Stimulated activated CD8-positive, alpha-beta memory T cell treated with anti-CD3 and anti-CD28 coated beads, Interleukin-15, amount 100 ng/mL, for 24 hours (primary cell): Measurements from ENCODE around the gene RHOB.
"Not testable (repeated sequence)": the region's sequence is repeated elsewhere in the genome, so short reads cannot be mapped to it uniquely, and the experiment has no call there.

Source experiments
- DNase-seq: peaks from one replicate; pipeline ENCODE4 v3.0.0-alpha.2; 2020; ENCODE audit warnings: low read depth

RHOB gene

DNA sequence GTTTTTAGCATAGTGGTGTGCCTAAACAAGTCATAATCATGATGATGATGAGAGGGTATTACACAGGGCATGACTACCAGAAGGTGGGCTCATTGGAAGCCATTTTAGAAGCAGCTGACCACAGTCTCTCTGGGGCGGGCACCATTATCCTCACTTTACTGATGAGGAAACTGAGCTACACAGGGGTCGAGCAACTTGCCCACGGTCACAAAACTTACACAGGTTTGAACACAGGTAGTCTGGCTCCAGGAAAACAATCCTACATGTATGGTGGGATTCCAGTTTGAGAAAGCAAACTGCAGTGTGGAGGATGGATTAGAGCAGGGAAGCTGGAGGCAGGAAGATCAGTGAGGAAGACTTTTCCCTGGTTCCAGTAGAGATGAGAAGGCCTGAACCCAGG lies 6.2 kb downstream of the RHOB start:
- DNase-seq, result no peak

GRCh38 chr2:20454036-20454981 lies 7.4 kb downstream of the RHOB start:
- DNase-seq, result no peak

- no peak for DNase-seq
Observed at GRCh38 chr2:20455076-20455587, 8.3 kb downstream of the RHOB start.

DNA sequence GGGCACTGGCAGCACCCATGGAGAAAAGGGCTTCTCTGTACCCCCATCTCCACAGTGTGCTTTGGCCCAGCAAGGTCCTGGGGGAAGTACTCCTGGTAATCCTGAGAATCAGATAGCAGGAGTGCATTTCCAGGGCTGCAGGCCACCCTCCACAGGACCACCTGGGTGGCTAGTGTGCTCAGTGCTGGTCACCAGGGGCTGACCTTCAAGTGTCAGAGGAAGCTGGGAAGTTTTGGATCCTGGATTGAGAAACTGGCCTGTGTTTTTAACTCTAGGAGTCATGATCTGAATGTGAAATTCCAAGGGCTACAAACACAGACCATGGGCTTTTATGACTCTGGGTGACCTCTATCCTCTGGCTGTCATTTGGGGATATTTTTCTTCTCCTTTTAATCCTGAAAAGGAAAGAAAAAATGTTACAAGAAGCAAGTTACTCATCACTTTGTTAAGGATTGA lies 9.3 kb downstream of the RHOB start:
- DNase-seq, result no peak

GRCh38 chr2:20456636-20457426 lies 10.0 kb downstream of the RHOB start:
- no peak for DNase-seq

DNA sequence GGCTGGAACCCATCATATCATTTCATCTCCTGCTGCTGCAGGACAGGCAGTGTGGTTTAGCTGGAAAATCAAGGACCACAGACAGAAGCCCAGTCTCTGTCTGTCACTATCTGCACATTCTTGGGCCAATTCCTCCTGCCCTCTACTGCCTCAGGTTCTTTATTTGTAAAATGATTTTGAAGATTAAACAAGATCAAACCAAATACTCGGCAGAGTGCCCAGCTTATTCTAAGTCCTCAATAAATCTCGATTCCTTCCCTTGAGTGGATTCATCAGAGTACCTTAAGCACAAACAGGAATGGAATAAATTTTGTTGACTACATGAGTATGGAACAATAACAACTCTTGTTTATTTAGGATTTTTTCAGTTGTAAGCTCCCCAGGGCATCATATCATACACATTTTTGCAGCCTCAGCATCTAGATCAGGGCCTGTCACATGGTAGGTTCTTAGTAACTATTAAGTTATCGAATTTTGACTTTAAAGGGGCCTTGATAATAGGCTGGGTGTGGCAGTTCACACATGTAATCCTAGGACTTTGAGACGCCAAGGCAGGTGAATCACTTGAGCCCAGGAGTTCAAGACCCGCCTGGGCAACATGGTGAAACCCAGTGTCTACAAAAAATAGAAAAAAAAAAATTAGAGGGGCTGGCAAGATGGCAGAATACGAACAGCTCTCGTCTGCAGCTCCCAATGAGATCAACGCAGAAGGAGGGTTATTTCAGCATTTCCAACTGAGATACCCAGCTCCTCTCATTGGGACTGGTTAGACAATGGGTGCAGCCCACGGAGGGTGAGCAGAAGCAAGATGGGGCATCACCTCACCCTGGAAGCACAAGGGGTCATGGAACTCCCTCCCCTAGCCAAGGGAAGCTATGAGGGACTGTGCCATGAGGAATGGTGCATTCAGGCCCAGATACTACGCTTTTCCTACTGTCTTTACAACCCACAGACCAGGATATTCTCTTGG lies 11.1 kb downstream of the RHOB start:
- DNase-seq, result no peak

DNA sequence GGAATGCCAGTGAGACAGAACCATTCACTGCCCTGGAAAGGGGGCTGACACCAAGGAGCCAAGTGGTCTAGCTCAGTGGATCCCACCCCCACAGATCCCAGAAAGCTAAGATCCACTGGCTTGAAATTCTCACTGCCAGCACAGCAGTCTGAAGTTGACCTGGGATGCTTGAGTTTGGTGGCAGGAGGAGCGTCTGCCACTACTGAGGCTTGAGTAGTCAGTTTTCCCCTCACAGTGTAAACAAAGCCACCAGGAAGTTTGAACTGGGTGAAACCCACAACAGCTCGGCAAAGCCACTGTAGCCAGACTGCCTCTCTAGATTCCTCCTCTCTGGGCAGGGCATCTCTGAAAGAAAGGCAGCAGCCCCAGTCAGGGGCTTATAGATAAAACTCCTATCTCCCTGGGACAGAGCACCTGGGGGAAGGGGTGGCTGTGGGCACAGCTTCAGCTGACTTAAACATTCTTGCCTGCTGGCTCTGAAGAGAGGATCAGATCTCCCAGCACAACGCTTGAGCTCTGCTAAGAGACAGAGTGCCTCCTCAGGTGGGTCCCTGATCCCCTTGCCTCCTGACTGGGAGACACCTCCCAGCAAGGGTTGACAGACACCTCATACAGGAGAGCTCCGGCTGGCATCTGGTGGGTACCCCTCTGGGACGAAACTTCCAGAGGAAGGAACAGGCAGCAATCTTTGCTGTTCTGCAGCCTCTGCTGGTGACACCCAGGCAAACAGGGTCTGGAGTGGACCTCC lies 12.0 kb downstream of the RHOB start:
- not testable (repeated sequence) for DNase-seq

GRCh38 chr2:20465716-20466394 lies 19.0 kb downstream of the RHOB start:
- DNase-seq, result no peak

DNA sequence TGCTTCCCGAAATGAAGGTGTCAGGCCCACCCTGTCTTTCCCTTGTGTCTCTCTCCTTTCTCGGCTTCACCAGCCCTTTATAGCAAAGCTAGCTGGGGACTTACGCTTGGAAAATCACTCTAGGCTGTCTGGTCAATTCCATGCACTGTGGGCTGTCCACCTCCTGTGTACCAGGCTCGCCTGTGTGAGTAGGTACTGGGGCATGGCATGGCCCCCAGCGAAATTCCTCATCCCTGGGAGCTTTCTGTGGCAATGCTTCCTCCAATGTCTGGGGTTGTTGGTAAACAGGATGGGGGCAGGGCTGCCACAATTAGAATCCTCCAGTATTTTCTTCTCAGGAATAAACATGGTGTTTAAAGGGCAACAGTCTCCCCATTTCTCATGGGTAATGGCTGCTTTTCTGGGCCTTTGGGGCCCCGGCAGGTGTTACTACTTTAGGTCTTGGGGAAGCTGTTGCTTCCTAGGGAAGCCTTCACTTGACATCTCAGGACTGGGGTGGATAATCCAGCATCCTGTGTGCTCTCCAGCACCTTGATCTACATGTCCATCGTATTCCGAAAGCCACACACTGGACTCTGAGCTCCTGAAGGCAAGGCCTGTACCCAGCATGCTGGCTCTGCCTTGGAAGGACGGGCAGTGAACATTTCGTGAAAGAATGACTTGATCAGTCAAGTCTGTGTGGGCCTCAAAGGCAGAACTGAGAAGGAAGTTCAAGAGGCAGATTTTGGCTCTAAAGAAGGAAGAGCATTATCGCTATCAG lies 21.1 kb downstream of the RHOB start:
- no peak for DNase-seq

DNA sequence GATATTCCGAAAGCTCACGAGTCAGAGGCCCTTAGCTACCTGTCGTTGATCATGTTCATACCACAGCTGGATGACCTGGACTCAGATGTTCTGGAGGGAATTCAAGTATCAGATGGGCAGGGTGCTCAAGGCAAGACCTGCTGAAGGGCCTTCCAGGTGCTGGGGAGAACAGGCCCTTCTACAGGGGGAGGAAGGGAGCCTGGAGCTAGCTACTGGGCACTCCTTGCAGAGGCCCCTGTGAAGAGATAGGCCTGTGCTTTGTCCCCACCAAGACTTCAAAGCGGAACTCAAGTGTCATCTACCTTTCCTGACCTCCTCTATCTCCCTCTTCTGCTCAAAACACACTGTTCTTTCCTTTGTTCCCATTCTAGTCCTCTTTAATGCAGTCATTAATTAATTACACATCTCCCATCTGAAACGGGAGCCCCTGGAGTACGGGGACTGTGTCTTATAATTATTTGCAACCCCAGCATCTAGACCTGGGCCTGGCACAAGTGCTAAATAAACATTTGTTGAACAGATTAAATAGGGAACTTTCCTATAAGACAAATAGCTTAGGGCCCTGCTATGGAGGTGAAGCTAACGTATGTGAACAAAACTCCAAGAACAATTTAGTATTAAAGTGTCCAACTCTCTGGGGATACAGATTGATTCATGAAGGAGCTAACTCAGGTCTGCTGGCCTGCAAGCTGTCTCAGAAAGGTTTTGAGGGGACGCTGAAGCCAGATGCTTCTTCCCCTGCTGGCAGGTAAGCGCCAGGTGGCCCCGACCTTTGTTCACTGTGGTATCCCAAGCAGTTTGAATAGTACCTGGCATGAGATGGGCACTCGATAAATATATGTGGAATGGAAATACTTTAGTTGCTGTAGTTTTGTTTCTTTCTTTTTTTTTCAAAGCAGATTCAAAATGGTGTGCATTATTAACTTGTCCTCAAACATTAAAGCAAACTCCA lies 22.0 kb downstream of the RHOB start:
- DNase-seq, result no peak

GRCh38 chr2:20469595-20469994 lies 22.7 kb downstream of the RHOB start:
- no peak for DNase-seq

GRCh38 chr2:20470211-20470610 lies 23.3 kb downstream of the RHOB start:
- no peak for DNase-seq

GRCh38 chr2:20471148-20471547 lies 24.3 kb downstream of the RHOB start:
- DNase-seq, result no peak

DNA sequence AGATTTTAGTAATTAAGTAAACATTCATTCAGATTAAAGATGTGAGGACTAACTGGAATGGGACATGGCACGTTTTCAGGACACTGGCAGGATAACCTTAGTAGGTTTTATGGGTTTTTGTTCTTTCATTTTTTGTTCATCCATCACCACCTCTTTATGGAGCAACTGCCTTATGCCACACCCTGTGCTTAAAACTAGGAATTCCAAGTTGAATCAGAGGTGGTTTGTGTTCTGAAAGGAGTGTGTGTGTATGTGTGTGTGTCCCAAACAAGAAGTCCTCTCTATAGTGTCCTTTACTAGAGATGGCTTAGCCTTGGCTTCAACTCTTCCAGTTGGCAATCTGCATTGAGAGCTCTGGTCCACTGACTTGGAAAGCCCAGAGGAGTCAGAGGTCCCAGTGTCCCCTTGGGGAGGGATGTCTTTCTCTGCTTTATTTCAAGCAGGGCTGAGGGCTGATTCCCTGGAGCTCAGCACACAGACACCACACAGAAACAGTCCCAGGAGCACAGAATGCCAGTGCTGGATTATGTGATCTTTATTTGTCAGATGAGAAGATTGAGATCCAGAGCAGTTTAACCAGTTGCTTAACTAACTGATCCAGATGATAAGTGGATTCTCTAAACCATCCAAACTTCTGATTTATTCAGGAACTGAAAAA lies 25.2 kb downstream of the RHOB start:
- no peak for DNase-seq

GRCh38 chr2:20472569-20472968 lies 25.7 kb downstream of the RHOB start:
- DNase-seq, result no peak

DNA sequence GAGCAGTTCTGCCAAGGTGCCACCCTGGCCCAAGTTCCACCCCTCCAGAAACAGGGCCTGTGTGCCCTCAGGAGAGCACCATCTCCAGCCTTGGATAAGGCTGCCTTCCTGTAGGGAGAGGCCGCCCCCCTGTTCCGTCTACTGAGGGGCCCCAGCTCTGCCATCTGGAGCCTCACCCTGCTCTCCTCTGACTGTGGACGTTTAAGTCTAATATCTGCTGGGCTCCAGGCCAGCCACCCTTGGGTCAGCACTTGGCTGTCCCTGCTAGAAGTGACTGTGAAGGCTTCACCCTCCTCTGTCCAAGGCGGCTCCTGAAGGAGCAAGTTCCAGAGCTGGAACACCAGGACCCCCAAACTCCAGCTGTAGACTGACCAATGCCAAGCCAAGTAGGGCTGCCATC lies 26.3 kb downstream of the RHOB start:
- DNase-seq, result no peak

- DNase-seq, result no peak
Observed at GRCh38 chr2:20474757-20475566, 28.1 kb downstream of the RHOB start.
